SK-N-SH treated with all-trans-retinoic acid at 6 μM for 48 hours (cell line): ENCODE data around the gene HIVEP3.

Experiments used
- BACH2 ChIP-seq: fragments of 250-450 bp; sonication (Bioruptor Pico); IDR thresholded peaks from 2 replicates; pipeline ENCODE4 v1.9.0; 2021; ENCODE audit warnings: mild to moderate bottlenecking, borderline replicate concordance
- OSR1 ChIP-seq: fragments of 250-450 bp; sonication (Bioruptor Pico); IDR thresholded peaks from 2 replicates; pipeline ENCODE4 v1.8.0; 2022; ENCODE audit warnings: moderate library complexity, mild to moderate bottlenecking, inconsistent platforms
- RARB ChIP-seq: fragments of 250-450 bp; sonication (Bioruptor Pico); IDR thresholded peaks from 2 replicates; pipeline ENCODE4 v1.8.0; 2021; ENCODE audit warnings: mild to moderate bottlenecking, moderate library complexity
- ZFP30 ChIP-seq: fragments of 450-650 bp; formaldehyde crosslinking; IDR thresholded peaks from 2 replicates; pipeline ENCODE4 v1.5.0; 2022; ENCODE audit warnings: mild to moderate bottlenecking, moderate library complexity
- ZNF565 ChIP-seq: fragments of 450-650 bp; formaldehyde crosslinking; conservative IDR thresholded peaks from 2 replicates; pipeline ENCODE4 v1.5.0; 2020; ENCODE audit warnings: low read depth, mild to moderate bottlenecking, moderate library complexity
- TF ChIP-seq, protein P1 (sequence below): fragments of 250-450 bp; sonication (Bioruptor Pico); IDR thresholded peaks from 2 replicates; pipeline ENCODE4 v1.8.0; 2021; ENCODE audit warnings: low read depth, mild to moderate bottlenecking, moderate library complexity, borderline replicate concordance
- TF ChIP-seq, protein P2 (sequence below): fragments of 250-450 bp; sonication (Bioruptor Pico); IDR thresholded peaks from 2 replicates; pipeline ENCODE4 v1.5.1; 2020; ENCODE audit warnings: low read depth, mild to moderate bottlenecking, moderate library complexity
- TF ChIP-seq, protein P3 (sequence below): fragments of 250-450 bp; sonication (Bioruptor Pico); IDR thresholded peaks from 2 replicates; pipeline ENCODE4 v1.8.0; 2020; ENCODE audit warnings: mild to moderate bottlenecking, moderate library complexity, borderline replicate concordance

DNA sequence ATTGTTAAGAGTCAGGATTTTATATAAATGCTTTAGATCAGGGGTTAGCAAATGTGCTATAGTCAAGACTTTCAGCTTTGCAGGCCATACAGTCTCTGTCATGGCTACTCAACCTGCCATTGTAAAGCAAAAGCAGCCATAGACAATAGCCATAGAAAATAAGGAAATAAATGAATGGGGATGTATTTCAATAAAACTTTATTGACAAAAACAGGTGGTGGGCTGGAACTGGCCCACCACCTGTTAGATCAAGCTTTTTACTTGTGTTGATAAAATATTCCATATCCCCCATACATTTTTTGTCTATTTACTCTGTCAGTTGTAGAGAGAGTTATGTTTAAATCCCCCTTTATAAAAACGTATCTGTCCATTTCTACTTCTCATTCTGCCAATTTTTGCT is 98.9 kb downstream of the HIVEP3 start:
- TF ChIP-seq, protein P1, sequence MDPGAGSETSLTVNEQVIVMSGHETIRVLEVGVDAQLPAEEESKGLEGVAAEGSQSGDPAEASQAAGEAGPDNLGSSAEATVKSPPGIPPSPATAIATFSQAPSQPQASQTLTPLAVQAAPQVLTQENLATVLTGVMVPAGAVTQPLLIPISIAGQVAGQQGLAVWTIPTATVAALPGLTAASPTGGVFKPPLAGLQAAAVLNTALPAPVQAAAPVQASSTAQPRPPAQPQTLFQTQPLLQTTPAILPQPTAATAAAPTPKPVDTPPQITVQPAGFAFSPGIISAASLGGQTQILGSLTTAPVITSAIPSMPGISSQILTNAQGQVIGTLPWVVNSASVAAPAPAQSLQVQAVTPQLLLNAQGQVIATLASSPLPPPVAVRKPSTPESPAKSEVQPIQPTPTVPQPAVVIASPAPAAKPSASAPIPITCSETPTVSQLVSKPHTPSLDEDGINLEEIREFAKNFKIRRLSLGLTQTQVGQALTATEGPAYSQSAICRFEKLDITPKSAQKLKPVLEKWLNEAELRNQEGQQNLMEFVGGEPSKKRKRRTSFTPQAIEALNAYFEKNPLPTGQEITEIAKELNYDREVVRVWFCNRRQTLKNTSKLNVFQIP (CRISPR knock-in tag), result no peak
- TF ChIP-seq ZFP30 (CRISPR knock-in tag), result no peak
- TF ChIP-seq BACH2 (CRISPR knock-in tag), result no peak
- TF ChIP-seq, protein P2, sequence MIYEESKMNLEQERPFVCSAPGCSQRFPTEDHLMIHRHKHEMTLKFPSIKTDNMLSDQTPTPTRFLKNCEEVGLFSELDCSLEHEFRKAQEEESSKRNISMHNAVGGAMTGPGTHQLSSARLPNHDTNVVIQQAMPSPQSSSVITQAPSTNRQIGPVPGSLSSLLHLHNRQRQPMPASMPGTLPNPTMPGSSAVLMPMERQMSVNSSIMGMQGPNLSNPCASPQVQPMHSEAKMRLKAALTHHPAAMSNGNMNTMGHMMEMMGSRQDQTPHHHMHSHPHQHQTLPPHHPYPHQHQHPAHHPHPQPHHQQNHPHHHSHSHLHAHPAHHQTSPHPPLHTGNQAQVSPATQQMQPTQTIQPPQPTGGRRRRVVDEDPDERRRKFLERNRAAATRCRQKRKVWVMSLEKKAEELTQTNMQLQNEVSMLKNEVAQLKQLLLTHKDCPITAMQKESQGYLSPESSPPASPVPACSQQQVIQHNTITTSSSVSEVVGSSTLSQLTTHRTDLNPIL (CRISPR knock-in tag), result no peak
- no peak for TF ChIP-seq ZNF565 (CRISPR knock-in tag)
- TF ChIP-seq OSR1 (CRISPR knock-in tag), result no peak
- no peak for TF ChIP-seq RARB (CRISPR knock-in tag)
- TF ChIP-seq, protein P3, sequence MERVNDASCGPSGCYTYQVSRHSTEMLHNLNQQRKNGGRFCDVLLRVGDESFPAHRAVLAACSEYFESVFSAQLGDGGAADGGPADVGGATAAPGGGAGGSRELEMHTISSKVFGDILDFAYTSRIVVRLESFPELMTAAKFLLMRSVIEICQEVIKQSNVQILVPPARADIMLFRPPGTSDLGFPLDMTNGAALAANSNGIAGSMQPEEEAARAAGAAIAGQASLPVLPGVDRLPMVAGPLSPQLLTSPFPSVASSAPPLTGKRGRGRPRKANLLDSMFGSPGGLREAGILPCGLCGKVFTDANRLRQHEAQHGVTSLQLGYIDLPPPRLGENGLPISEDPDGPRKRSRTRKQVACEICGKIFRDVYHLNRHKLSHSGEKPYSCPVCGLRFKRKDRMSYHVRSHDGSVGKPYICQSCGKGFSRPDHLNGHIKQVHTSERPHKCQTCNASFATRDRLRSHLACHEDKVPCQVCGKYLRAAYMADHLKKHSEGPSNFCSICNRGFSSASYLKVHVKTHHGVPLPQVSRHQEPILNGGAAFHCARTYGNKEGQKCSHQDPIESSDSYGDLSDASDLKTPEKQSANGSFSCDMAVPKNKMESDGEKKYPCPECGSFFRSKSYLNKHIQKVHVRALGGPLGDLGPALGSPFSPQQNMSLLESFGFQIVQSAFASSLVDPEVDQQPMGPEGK, result no peak
